Osteoblast (primary cell): ENCODE measurements around the gene WASF2. TPM values are rescaled to one million over a fixed set of nuclear protein-coding genes. Genes with fewer than 3 reads are reported as not detected.

Experiments
- DNase-seq: peaks from one replicate; pipeline ENCODE4 v3.0.0; 2011; ENCODE audit warnings: low spot score, mixed read lengths; ENCODE audit not compliant: insufficient read length; ENCODE audit errors: missing footprints
- H2AFZ ChIP-seq: 2 replicates; pipeline ENCODE4 v1.6.0; 2011; ENCODE audit warnings: mild to moderate bottlenecking, low read length
- H3K27ac ChIP-seq: 2 replicates; pipeline ENCODE4 v1.5.1; 2011; ENCODE audit warnings: mild to moderate bottlenecking, low read depth, low read length, moderate library complexity
- H3K27me3 ChIP-seq: 2 replicates; pipeline ENCODE4 v1.6.0; 2012; ENCODE audit warnings: mild to moderate bottlenecking, control low read depth, inconsistent platforms, low read length, moderate library complexity; ENCODE audit not compliant: insufficient read depth
- H3K36me3 ChIP-seq: 2 replicates; pipeline ENCODE4 v1.5.1; 2011; ENCODE audit warnings: mild to moderate bottlenecking, low read length, control low read depth, moderate library complexity; ENCODE audit not compliant: insufficient read depth
- H3K4me1 ChIP-seq: 2 replicates; pipeline ENCODE4 v1.5.1; 2011; ENCODE audit warnings: mild to moderate bottlenecking, low read length, control low read depth, moderate library complexity; ENCODE audit not compliant: insufficient read depth
- H3K4me2 ChIP-seq: 2 replicates; pipeline ENCODE4 v1.6.0; 2011; ENCODE audit warnings: mild to moderate bottlenecking, low read length; ENCODE audit not compliant: insufficient read depth
- H3K4me3 ChIP-seq: fragments of 200-600 bp; sonication (generic); 3 replicates; pipeline ENCODE4 v1.5.1; 2012; ENCODE audit warnings: mild to moderate bottlenecking, low read length, inconsistent platforms; ENCODE audit not compliant: insufficient read depth
- H3K79me2 ChIP-seq: 2 replicates; pipeline ENCODE4 v1.6.0; 2012; ENCODE audit warnings: mild to moderate bottlenecking, low read length, control low read depth, inconsistent platforms; ENCODE audit not compliant: insufficient read depth
- H3K9me3 ChIP-seq: 2 replicates; pipeline ENCODE4 v1.5.1; 2011; ENCODE audit warnings: low read depth, low read length, control low read depth
- H4K20me1 ChIP-seq: 2 replicates; pipeline ENCODE4 v1.6.0; 2012; ENCODE audit warnings: mild to moderate bottlenecking, low read length, control low read depth; ENCODE audit not compliant: insufficient read depth
- total RNA-seq: library from RNA; depleted of rRNA; stranded (reverse); fragments of >200 nt; gene quantifications from 2 replicates; pipeline ENCODE4 v1.2.3, GENCODE V29; 2012
- TF ChIP-seq, protein P1 (sequence below): IDR thresholded peaks from 2 replicates; pipeline ENCODE4 v1.5.1; 2011; ENCODE audit warnings: mild to moderate bottlenecking, low read depth, low read length, moderate library complexity; ENCODE audit errors: extremely low read depth

WASF2 gene
- total RNA-seq, 1 donor: 24.6 TPM

GRCh38 chr1:27399251-27400025 is 90.5 kb downstream of the WASF2 start:
- TF ChIP-seq, protein P1, sequence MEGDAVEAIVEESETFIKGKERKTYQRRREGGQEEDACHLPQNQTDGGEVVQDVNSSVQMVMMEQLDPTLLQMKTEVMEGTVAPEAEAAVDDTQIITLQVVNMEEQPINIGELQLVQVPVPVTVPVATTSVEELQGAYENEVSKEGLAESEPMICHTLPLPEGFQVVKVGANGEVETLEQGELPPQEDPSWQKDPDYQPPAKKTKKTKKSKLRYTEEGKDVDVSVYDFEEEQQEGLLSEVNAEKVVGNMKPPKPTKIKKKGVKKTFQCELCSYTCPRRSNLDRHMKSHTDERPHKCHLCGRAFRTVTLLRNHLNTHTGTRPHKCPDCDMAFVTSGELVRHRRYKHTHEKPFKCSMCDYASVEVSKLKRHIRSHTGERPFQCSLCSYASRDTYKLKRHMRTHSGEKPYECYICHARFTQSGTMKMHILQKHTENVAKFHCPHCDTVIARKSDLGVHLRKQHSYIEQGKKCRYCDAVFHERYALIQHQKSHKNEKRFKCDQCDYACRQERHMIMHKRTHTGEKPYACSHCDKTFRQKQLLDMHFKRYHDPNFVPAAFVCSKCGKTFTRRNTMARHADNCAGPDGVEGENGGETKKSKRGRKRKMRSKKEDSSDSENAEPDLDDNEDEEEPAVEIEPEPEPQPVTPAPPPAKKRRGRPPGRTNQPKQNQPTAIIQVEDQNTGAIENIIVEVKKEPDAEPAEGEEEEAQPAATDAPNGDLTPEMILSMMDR: no peak
- Histone ChIP-seq H3K4me3 (no peak overlapping the region), H3K36me3 (no peaks in the 10 kb centered on the region), H3K4me1 (peaks cover 32% of the 10 kb centered on the region), H2AFZ (no peak overlapping the region), H3K9me3 (no peaks in the 10 kb centered on the region), H3K4me2 (no peak overlapping the region), H3K27me3 (peaks cover 11% of the 10 kb centered on the region), H3K27ac (no peak overlapping the region), H3K79me2 (no peaks in the 10 kb centered on the region), H4K20me1 (no peaks in the 10 kb centered on the region)
- peak; percentile 75 for DNase-seq

- H3K27me3 ChIP-seq: peaks cover 11% of the 10 kb centered on the region
- no peak overlapping the region for H2AFZ ChIP-seq
- no peak overlapping the region for H3K4me2 ChIP-seq
- H3K4me3 ChIP-seq: no peak overlapping the region
- peaks cover 26% of the 10 kb centered on the region for H3K4me1 ChIP-seq
- H4K20me1 ChIP-seq: no peaks in the 10 kb centered on the region
- no peaks in the 10 kb centered on the region for H3K9me3 ChIP-seq
- no peaks in the 10 kb centered on the region for H3K36me3 ChIP-seq
- H3K79me2 ChIP-seq: peaks cover 5% of the 10 kb centered on the region
- H3K27ac ChIP-seq: no peak overlapping the region
- DNase-seq: peak; percentile 41
- TF ChIP-seq, protein P1: no peak
Observed at GRCh38 chr1:27398405-27399149, 91.4 kb downstream of the WASF2 start.

GRCh38 chr1:27397749-27398148 is 92.2 kb downstream of the WASF2 start:
- no peak for DNase-seq
- Histone ChIP-seq H4K20me1 (no peaks in the 10 kb centered on the region), H3K4me2 (no peak overlapping the region), H2AFZ (no peak overlapping the region), H3K4me3 (no peak overlapping the region), H3K79me2 (peaks cover 14% of the 10 kb centered on the region), H3K27me3 (peaks cover 11% of the 10 kb centered on the region), H3K27ac (no peak overlapping the region), H3K4me1 (peaks cover 24% of the 10 kb centered on the region), H3K9me3 (no peaks in the 10 kb centered on the region), H3K36me3 (no peaks in the 10 kb centered on the region)
- TF ChIP-seq, protein P1: no peak

- Histone ChIP-seq H4K20me1 (no peaks in the 10 kb centered on the region), H3K36me3 (no peaks in the 10 kb centered on the region), H2AFZ (no peak overlapping the region), H3K4me3 (no peak overlapping the region), H3K4me1 (peaks cover 19% of the 10 kb centered on the region), H3K4me2 (no peak overlapping the region), H3K27ac (no peak overlapping the region), H3K27me3 (peaks cover 11% of the 10 kb centered on the region), H3K79me2 (peaks cover 17% of the 10 kb centered on the region), H3K9me3 (no peaks in the 10 kb centered on the region)
- peak; percentile 78 for DNase-seq
- TF ChIP-seq, protein P1: no peak
Observed at GRCh38 chr1:27397110-27397509, 92.9 kb downstream of the WASF2 start.
